Activated naive CD8-positive, alpha-beta T cell treated with anti-CD3 and anti-CD28 coated beads, Interleukin-2, amount 50 U/mL, for 24 hours (primary cell): ENCODE measurements around the gene RRP1B.

ENCODE experiments used
- ATAC-seq: fragments of 150-1000 bp; cut with Tn5 transposase; one replicate; pipeline ENCODE4 v1.10.0; 2021
- DNase-seq: peaks from one replicate; pipeline ENCODE4 v3.0.0; 2021
- H3K27ac Mint-ChIP-seq: one replicate; pipeline ENCODE4 v1.8.0; 2021; ENCODE audit warnings: mild to moderate bottlenecking, mixed read lengths
- H3K27me3 Mint-ChIP-seq: one replicate; pipeline ENCODE4 v1.8.0; 2021; ENCODE audit warnings: mixed read lengths
- H3K36me3 Mint-ChIP-seq: one replicate; pipeline ENCODE4 v1.8.0; 2021; ENCODE audit warnings: low read depth, mixed read lengths
- H3K4me1 Mint-ChIP-seq: one replicate; pipeline ENCODE4 v1.8.0; 2021; ENCODE audit warnings: mixed read lengths
- H3K4me3 Mint-ChIP-seq: one replicate; pipeline ENCODE4 v1.8.0; 2021; ENCODE audit warnings: mild to moderate bottlenecking, moderate library complexity, mixed read lengths
- H3K9me3 Mint-ChIP-seq: one replicate; pipeline ENCODE4 v1.8.0; 2021; ENCODE audit warnings: mixed read lengths

RRP1B gene

DNA sequence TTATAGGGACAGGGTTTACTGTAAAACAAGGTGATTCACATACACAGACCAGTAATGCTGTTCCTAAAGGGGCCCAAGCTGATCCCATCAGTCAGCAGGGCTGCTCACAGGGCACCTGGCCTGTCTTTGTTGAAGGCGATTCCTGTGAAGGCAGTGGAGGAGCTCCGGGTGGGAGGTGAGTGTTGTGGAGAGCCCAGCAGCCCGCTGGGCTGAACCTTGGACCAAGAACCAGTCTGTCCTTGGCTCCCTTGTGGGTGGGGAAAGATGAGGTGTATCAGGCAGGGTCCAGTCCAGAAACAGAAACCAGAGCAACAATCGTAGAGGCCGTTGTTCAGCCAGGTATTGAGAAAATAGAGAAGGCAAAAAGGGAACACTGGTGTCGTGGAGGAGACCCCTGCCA, 72.1 kb downstream of the RRP1B start:
- no peak for ATAC-seq
- no peak overlapping the region for H3K4me3 Mint-ChIP-seq
- no peaks in the 10 kb centered on the region for H3K9me3 Mint-ChIP-seq
- H3K36me3 Mint-ChIP-seq = peaks cover 16% of the 10 kb centered on the region
- H3K27ac Mint-ChIP-seq = no peak overlapping the region
- no peak for DNase-seq
- H3K4me1 Mint-ChIP-seq = peaks cover 62% of the 10 kb centered on the region
- H3K27me3 Mint-ChIP-seq = no peaks in the 10 kb centered on the region

DNA sequence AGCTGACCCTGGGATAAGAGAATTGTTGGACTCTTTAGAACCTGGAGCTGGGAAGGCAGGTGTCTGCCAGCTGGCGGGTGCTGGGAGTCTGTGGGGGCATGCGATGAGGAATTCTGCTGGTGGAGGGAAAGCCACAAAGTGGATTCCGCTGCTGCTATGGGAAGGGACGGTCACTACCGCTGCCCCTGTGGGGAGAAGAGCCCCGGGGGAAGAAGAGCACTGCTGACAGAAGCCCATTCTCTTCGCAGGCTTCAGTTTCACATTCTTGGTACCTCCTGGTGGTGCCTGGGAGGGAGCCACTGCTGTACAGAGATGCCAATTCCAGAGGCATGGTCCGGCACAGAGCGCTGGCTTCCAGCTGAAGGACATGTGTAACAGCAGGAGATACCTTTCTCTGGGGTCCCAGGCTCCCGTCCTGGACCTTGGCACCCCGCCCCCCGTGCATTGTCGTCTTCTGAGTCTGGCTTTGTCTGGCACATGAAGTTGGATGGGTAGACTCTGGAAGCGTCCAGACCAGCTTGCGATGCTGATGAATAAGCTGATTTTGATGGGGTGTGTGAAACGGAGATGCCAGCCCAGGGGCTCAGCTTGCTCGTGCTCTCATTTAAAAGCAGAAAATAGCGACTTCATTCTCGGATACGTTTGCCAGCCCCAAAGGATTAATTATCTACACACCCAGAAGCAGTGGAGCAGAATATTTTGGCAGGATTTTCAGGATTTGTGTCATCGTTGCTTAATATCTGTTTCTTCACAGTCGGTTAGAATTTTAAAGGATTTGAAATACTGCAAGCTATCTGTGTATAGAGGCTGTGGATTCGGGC, 72.7 kb downstream of the RRP1B start:
- Mint-ChIP-seq H3K4me3 (no peak overlapping the region), H3K4me1 (peaks cover 56% of the 10 kb centered on the region), H3K36me3 (peaks cover 18% of the 10 kb centered on the region), H3K9me3 (no peaks in the 10 kb centered on the region), H3K27me3 (no peaks in the 10 kb centered on the region), H3K27ac (no peak overlapping the region)
- DNase-seq (no peak), ATAC-seq (no peak)

DNA sequence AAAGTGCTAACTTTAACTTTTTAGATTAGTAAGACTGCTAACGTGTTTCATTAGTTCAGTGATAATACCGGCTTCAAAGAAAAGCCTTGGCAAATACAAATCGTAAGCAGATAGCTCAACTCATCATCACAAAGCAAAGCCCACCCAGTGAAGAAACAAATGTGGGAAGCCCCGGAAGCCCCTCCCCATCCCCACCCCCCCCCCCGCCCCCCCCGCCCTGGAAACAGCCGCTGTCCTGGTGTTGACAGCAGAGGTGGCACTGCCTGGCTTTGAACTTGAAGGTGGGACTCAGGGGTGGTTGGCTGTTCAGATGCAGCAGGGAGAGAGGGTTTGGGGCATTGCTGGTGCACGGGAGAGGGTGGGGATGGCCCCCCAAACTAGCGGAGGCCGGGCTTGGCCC, 73.7 kb downstream of the RRP1B start:
- Mint-ChIP-seq H3K27me3 (no peaks in the 10 kb centered on the region), H3K9me3 (no peaks in the 10 kb centered on the region), H3K27ac (no peak overlapping the region), H3K36me3 (peaks cover 18% of the 10 kb centered on the region), H3K4me3 (no peak overlapping the region), H3K4me1 (peaks cover 46% of the 10 kb centered on the region)
- ATAC-seq (no peak), DNase-seq (no peak)

DNA sequence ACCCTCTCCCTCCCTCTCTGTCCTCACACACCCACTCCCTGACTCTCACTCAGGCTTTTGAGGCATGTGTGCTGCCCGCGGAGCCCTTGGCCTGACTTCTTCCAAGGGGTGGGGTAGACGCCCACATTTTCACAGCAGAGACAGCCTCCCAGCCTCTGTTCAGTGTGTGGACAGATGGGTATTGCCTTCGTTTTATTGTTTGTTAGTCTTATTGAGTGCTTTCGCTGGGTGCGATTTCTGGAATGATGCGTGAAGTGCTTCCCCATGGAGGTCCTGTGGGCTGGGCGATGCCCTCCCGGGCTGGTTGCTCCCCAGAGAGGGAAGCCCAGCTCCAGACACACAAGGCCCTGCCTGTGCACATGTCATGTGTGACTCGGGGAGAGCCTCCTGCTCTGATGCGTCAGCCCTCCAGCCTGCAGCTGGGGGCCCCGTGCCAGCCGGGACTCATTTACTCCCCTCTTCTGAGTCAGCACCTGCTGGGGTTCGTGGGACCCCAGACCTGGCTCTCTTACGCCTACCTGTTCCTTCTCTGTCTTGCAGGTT, 74.2 kb downstream of the RRP1B start:
- peak; percentile 61 for ATAC-seq
- no peak for DNase-seq
- no peaks in the 10 kb centered on the region for H3K27me3 Mint-ChIP-seq
- no peak overlapping the region for H3K27ac Mint-ChIP-seq
- H3K36me3 Mint-ChIP-seq = peaks cover 18% of the 10 kb centered on the region
- H3K9me3 Mint-ChIP-seq = no peaks in the 10 kb centered on the region
- H3K4me3 Mint-ChIP-seq = no peak overlapping the region
- peaks cover 41% of the 10 kb centered on the region for H3K4me1 Mint-ChIP-seq

DNA sequence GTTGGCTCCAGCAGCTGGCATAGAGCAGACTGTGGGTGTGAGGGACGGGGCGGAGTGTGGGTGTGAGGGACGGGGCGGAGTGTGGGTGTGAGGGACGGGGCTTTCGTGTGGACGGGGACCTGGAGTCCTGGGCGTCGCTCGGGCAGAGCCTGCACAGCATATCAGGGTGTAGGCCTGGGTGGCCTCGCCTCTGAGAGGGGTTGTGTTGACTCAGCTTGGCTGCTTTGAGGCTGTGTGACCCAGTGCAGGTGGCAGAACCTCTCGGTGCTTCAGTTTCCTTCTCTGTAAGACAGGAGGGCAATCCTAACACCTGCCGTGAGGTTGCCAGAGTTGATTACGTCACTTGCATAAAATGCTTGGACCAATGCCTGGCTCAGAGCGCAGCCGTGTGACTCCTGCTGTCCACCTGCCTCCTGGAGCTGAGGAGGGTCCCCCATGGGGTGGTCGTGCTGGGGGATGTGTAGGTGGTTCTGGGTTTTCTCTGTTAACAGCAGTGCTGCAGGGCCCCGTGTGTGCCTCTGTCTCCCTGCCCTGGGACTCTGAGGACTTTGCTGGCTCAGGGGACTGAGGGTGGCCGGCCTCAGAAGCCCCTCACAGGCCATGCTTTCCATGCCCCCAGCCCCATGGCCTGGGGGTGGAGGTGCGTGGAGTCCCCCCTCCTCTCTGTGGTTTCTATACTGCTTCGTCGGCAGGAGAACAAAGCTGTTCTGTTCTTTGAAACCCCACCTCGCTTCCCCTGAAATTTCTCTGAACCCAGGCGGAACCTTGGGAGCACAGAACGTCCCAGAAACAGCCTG, 75.0 kb downstream of the RRP1B start:
- DNase-seq (no peak), ATAC-seq (peak; percentile 72)
- H3K27me3 Mint-ChIP-seq = no peaks in the 10 kb centered on the region
- no peak overlapping the region for H3K4me3 Mint-ChIP-seq
- H3K4me1 Mint-ChIP-seq = peaks cover 35% of the 10 kb centered on the region
- H3K27ac Mint-ChIP-seq = no peak overlapping the region
- peaks cover 16% of the 10 kb centered on the region for H3K36me3 Mint-ChIP-seq
- no peaks in the 10 kb centered on the region for H3K9me3 Mint-ChIP-seq

DNA sequence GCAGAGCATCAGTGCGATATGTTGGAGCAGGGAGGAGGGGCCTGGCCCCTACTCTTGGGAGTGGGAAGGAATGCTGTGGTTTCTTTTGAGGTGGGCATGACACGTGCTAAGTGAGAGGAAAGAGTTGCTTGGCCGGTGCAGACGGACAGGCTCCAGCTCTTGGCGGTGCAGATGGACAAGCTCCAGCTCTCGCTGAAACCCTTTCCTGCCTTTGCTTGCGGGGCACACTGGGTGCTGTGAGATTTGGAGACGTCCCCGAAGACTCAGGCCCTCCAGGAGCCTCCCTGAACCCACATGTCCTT, 75.5 kb downstream of the RRP1B start:
- Mint-ChIP-seq H3K27ac (no peak overlapping the region), H3K4me1 (peaks cover 31% of the 10 kb centered on the region)
- ATAC-seq = no peak

DNA sequence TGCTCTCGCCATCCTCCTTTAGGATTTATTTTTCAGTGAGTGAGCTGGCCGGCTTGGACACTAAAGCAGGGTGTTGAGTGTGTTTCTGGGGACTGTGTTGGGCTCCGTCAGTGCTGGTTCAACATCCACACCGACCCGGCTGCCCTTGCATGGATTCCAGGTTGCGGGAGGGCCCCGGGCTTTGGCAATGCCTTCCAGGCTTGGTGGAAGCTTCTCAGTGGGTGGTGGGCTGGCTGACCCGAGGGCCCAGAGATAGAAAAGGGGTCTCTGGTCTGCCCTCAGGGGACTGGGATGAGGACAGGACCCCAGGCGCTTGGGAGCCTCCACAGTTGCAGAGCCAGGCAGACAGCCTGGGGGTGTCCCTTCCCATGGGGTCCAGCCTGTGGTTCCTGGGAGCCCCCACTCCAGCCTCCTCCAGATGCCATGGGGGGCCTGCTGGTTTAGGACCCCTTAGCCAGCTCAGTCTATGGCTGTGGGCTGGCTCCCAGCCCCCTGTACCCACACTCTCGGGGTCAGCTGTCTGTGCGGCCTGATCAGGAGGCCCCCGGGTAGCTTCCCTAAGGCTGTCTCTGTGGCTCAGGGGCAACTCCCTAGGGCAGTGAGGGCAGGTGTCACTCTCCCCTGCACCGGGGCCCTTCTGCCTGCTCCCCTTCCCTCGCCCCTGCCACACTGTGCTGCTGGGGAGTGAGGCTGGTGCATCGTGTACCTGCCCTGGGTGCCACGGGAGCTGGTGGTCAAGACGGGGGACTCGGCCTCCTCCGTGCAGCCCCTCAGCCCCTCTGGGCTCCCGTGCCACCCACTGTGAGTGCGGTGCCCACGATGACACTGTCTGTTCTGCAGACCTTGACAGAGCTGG, 76.1 kb downstream of the RRP1B start:
- no peak overlapping the region for H3K4me3 Mint-ChIP-seq
- peaks cover 27% of the 10 kb centered on the region for H3K4me1 Mint-ChIP-seq
- no peaks in the 10 kb centered on the region for H3K9me3 Mint-ChIP-seq
- H3K27ac Mint-ChIP-seq = no peak overlapping the region
- no peak for DNase-seq
- H3K27me3 Mint-ChIP-seq = no peaks in the 10 kb centered on the region
- no peak for ATAC-seq
- peaks cover 15% of the 10 kb centered on the region for H3K36me3 Mint-ChIP-seq

More for the DNA sequence above, 75.5 kb downstream of the RRP1B start:
- H3K36me3 Mint-ChIP-seq = peaks cover 15% of the 10 kb centered on the region
- H3K4me3 Mint-ChIP-seq = no peak overlapping the region
- DNase-seq = no peak
- no peaks in the 10 kb centered on the region for H3K9me3 Mint-ChIP-seq
- no peaks in the 10 kb centered on the region for H3K27me3 Mint-ChIP-seq

DNA sequence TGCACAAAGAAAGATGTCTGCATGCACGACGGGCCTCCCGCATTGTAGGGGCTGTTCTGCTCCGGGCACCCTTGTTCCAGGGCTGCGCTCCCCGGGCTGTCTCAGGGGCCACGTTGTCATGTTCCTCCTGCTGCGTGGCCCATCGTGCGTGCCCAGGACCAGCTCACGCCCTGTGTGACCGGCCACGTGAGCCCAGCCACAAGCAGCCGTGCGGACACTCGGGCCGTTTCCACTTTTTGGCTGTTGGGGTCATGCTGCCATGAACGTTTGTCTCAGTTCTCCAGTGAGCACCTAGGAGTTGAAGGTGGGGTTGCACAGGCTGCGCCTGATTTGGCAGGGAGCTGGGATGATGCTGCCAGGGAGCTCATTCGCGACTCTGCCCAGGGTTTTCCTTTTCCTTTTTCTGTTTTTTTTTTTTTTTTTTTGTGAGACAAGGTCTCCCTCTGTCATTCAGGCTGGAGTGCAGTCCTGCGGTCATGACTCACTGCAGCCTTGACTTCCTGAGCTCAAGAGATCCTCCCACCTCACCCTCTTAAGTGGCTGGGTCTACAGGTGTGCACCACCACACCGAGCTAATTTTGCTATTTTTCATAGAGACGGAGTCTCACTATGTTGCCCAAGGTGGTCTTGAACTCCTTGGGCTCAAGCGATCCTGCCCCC, 77.0 kb downstream of the RRP1B start:
- H3K27ac Mint-ChIP-seq = no peak overlapping the region

DNA sequence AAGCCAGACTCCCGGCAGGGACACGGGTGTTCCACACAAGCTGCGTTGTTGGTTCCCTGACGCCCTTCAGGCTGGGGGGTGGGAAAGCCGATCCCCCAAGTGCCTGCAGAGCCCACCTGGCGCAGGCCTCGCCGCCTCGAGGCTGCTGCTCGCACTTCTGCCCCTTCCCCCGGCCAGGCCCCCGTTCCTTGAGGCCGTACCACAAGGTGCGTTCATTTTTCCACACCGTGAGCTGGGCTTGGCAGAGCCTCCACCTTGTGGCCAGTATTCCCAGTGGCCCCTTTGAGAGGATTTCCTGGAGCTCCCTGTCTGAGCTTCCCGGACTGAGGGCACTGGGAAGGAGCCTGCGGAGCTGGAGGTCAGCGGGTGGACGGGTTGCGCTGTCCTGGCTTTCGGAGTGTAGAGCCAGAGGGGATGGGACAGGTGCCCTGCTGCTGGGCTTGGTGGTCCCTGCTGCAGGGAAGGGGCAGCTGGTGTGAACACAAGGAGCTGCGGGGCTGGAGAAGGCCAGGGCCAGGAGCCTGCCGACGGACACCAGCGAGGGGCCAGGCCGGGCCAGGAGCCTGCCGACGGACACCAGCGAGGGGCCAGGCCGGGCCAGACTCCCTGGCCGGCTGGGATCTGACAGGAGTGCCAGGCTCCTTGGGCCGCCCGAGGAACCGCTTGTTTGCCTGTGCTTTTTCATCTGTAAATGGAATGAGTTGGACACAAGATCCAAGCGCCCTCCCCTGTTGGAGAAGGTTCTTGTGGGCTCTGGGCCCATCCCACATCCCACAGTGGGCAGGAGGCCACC, 78.0 kb downstream of the RRP1B start:
- Mint-ChIP-seq H3K9me3 (no peaks in the 10 kb centered on the region), H3K4me3 (no peak overlapping the region), H3K36me3 (peaks cover 9% of the 10 kb centered on the region), H3K27ac (no peak overlapping the region), H3K4me1 (peaks cover 21% of the 10 kb centered on the region), H3K27me3 (no peaks in the 10 kb centered on the region)
- no peak for DNase-seq
- no peak for ATAC-seq

More for the DNA sequence above, 77.0 kb downstream of the RRP1B start:
- DNase-seq = no peak
- peaks cover 11% of the 10 kb centered on the region for H3K36me3 Mint-ChIP-seq
- no peak overlapping the region for H3K4me3 Mint-ChIP-seq
- no peaks in the 10 kb centered on the region for H3K27me3 Mint-ChIP-seq
- H3K9me3 Mint-ChIP-seq = no peaks in the 10 kb centered on the region
- peaks cover 23% of the 10 kb centered on the region for H3K4me1 Mint-ChIP-seq
- no peak for ATAC-seq

DNA sequence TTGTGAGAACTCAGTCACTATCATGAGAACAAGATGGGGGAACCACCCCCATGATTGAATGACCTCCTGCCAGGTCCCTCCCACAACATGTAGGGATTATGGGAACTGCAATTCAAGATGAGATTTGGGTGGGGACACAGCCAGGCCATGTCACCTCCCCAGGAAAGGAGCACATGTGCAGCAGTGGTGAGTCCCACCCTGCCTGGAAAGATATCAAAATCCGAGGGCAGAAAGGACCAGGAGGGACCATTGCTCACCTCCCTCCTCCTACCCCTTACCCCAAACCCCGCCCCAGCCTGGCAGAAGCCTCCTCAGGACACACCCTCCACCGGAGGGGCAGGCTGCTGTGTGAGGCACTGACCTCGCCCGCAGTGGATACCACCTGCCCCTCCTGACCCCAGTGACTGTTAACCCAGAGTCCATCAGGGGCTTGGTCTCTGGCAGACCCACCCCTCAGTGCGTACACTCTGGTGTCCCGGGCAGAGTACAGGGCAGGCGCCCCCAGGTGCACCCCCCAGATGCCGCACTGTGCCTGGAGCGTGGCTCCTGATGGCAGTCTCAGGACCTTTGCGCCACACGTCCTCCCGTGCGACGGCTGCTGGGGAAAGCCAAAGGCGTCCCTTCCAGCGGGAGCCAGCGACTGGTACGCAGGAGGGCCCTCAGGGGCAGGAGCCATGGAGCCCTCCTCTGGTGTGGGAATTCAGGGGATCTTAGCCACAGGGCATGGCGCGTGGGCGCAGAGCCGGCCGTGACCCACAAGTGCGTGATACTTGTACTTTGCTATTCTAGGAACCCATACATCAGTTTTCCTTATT, 80.5 kb downstream of the RRP1B start:
- Mint-ChIP-seq H3K4me3 (no peak overlapping the region), H3K9me3 (no peaks in the 10 kb centered on the region), H3K27me3 (no peaks in the 10 kb centered on the region), H3K4me1 (peaks cover under 1% of the 10 kb centered on the region), H3K36me3 (peaks cover 11% of the 10 kb centered on the region), H3K27ac (no peak overlapping the region)
- peak; percentile 4 for ATAC-seq
- no peak for DNase-seq

DNA sequence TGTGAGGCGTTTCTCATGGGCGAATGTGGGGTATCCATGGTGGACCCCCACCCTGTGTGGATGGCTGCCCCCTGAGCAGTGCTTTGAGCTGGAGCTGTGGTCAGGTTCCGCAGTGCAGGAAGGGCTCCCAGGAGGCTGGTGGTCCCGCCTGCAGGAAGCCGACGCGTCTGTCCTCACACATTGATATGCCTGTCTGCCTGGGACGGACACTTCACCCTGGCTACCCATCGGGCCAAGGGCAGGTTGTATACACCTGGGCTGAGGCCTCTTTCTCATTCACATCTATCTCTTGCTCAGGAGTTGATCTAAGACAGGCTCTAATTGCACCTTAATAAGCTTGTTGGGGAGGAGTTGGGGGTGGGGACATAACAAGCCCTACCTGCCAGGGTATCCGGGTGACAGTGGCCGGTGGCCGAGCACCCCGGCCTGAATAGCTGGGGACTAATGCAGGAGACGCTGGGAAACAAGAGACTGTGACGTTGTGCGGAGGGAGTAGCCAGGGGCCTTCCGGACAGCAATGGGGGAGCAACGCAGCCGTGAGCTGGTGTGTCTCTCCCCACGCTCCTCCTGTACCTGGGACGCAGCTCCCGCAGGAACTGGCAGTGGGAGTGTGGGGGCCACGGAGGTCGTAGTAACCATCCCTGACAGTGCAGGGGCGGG, 81.3 kb downstream of the RRP1B start:
- H3K9me3 Mint-ChIP-seq = no peaks in the 10 kb centered on the region
- DNase-seq (no peak), ATAC-seq (no peak)
- H3K36me3 Mint-ChIP-seq = peaks cover 12% of the 10 kb centered on the region
- H3K4me3 Mint-ChIP-seq = no peak overlapping the region
- H3K27ac Mint-ChIP-seq = no peak overlapping the region
- no peaks in the 10 kb centered on the region for H3K4me1 Mint-ChIP-seq
- H3K27me3 Mint-ChIP-seq = no peaks in the 10 kb centered on the region

DNA sequence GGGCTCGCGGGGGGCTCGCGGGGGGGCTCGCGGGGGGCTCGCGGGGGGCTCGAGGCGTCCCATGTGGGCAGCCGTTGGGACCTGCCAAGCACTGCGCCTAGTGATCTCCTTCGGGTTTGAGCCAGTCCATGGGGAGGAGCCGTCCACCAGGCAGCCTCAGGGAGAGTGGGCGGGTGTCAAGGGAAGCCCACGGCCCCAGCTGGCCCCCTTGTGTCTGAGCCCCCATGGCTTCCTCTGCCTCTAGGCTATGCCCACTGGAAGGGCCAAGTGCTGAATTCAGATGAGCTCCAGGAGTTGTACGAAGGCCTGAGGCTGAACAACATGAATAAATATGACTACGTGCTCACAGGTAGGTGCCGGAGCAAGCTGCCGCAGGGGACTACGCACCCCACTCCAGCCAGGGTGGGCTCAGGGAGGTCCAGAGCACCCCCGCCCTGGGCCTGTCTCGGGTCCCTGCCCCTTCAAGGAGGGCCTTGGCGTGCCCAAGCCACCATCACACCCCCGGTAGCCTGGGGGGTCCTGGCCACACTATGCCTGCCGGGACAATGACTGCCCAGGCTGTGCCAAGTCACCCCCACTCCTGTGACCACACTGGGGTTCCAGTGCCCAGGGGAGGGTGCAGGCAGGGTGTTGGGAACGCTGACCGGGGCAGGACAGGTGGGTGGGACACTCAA, 82.2 kb downstream of the RRP1B start:
- Mint-ChIP-seq H3K9me3 (no peaks in the 10 kb centered on the region), H3K27me3 (no peaks in the 10 kb centered on the region), H3K36me3 (peaks cover 13% of the 10 kb centered on the region), H3K27ac (no peak overlapping the region), H3K4me3 (no peak overlapping the region), H3K4me1 (no peaks in the 10 kb centered on the region)
- DNase-seq = no peak
- ATAC-seq = no peak
